Smooth muscle cell (in vitro differentiated cells): ENCODE data around the gene AOPEP. TPM values are rescaled to one million over a fixed set of nuclear protein-coding genes. Genes with fewer than 3 reads are reported as not detected.

Source experiments
- DNase-seq: peaks from one replicate; lab custom pipeline; 2025; ENCODE audit not compliant: unreplicated experiment; lab: John Stamatoyannopoulos, UW
- H2AFZ ChIP-seq: fragments of 200-600 bp; sonication (generic); 2 replicates; pipeline ENCODE4 v1.6.0; 2016; ENCODE audit warnings: antibody characterized with exemption, low read depth, mild to moderate bottlenecking
- H3F3A ChIP-seq: fragments of 200-600 bp; sonication (generic); 2 replicates; pipeline ENCODE4 v1.6.0; 2017; ENCODE audit warnings: antibody characterized with exemption, low read depth
- H3K27ac ChIP-seq: fragments of 200-600 bp; sonication (generic); 2 replicates; pipeline ENCODE4 v1.5.1; 2016; ENCODE audit warnings: low read depth, mild to moderate bottlenecking
- H3K27me3 ChIP-seq: fragments of 200-600 bp; sonication (generic); 2 replicates; pipeline ENCODE4 v1.6.1; 2016; ENCODE audit warnings: low read depth, mild to moderate bottlenecking
- H3K36me3 ChIP-seq: fragments of 200-600 bp; sonication (generic); 2 replicates; pipeline ENCODE4 v1.5.1; 2016; ENCODE audit warnings: low read depth
- H3K4me1 ChIP-seq: fragments of 200-600 bp; sonication (generic); 2 replicates; pipeline ENCODE4 v1.5.1; 2016; ENCODE audit warnings: low read depth
- H3K4me2 ChIP-seq: fragments of 200-600 bp; sonication (generic); 2 replicates; pipeline ENCODE4 v1.6.0; 2016; ENCODE audit warnings: mild to moderate bottlenecking
- H3K4me3 ChIP-seq: fragments of 200-600 bp; sonication (generic); 2 replicates; pipeline ENCODE4 v1.5.1; 2016; ENCODE audit warnings: mild to moderate bottlenecking
- H3K79me2 ChIP-seq: fragments of 200-600 bp; sonication (generic); 2 replicates; pipeline ENCODE4 v1.6.0; 2016; ENCODE audit warnings: low read depth, mild to moderate bottlenecking
- H3K9ac ChIP-seq: fragments of 200-600 bp; sonication (generic); 2 replicates; pipeline ENCODE4 v1.6.0; 2016; ENCODE audit warnings: low read depth
- H3K9me3 ChIP-seq: fragments of 200-600 bp; sonication (generic); replicated peaks from 2 replicates; pipeline ENCODE4 v1.5.1; 2016; ENCODE audit warnings: low read depth
- H4K20me1 ChIP-seq: fragments of 200-600 bp; sonication (generic); 2 replicates; pipeline ENCODE4 v1.6.0; 2016; ENCODE audit warnings: low read depth
- WGBS: methylation state at CpG from one replicate; pipeline ENCODE4 v1.1.7; 2016; ENCODE audit warnings: low lambda C conversion rate; 5-methylcytosine and 5-hydroxymethylcytosine counted together
- polyA plus RNA-seq: library from polyadenylated mRNA; unstranded; fragments of >200 nt; fragmentation: Nextera tagmentation; extraction: Ambion mirVana; gene quantifications from 2 replicates; pipeline ENCODE4 v1.2.1, GENCODE V29; 2016
- total RNA-seq: library from RNA; depleted of rRNA; stranded (reverse); fragments of >200 nt; gene quantifications from 2 replicates; pipeline ENCODE4 v1.2.3, GENCODE V29; 2014
- TF ChIP-seq, protein P1 (sequence below): fragments of 200-600 bp; sonication (generic); IDR thresholded peaks from 2 replicates; pipeline ENCODE4 v1.5.1; 2017; ENCODE audit warnings: borderline replicate concordance, mild to moderate bottlenecking, antibody characterized with exemption; ENCODE audit not compliant: insufficient read depth, poor library complexity, severe bottlenecking

Gene AOPEP
- total and polyA plus RNA-seq, 2 experiments from 2014 or later = 52.7 to 94.9 TPM

DNA sequence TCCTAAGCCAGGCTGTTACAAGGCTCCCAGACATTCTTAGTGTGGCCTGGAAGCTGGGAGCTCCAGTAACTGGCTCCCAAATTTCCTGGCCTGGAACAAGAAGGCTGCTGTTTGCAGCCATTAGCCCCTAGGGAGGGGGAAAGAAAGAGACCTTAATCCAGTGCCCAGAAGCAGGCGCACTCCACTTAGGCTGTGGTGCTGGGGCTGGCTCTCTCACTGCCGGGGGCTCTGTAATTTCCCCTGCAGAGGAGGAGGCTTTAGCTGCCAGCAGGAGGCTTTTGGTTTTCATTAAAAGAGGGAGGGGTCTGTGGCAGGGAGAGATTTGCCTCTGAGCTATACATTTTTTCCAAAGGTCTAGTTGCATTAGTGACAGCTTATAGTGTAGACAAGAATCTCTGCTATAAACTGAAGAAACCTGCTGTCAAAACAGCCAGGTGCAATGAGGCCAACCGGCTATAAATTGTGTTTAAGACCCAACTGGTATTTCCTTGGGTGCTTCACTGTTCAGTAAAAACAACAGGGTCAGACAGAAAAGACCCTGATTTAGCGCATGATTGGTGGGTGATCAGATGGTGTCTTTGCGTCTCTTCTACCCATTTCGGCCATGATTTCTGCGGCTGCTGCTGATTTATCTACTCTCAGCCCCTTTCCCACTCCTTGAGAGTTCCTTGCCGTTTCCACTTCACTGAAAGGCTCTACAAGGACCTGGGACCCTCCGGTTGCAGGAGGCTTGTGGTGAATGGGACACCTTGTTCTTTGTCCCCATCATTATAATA is 254.6 kb downstream of the AOPEP start:
- no peak overlapping the region for H2AFZ ChIP-seq
- H3K9ac ChIP-seq = no peak overlapping the region
- H3K4me3 ChIP-seq = no peak overlapping the region
- no peaks in the 10 kb centered on the region for H3K27me3 ChIP-seq
- TF ChIP-seq, protein P1, sequence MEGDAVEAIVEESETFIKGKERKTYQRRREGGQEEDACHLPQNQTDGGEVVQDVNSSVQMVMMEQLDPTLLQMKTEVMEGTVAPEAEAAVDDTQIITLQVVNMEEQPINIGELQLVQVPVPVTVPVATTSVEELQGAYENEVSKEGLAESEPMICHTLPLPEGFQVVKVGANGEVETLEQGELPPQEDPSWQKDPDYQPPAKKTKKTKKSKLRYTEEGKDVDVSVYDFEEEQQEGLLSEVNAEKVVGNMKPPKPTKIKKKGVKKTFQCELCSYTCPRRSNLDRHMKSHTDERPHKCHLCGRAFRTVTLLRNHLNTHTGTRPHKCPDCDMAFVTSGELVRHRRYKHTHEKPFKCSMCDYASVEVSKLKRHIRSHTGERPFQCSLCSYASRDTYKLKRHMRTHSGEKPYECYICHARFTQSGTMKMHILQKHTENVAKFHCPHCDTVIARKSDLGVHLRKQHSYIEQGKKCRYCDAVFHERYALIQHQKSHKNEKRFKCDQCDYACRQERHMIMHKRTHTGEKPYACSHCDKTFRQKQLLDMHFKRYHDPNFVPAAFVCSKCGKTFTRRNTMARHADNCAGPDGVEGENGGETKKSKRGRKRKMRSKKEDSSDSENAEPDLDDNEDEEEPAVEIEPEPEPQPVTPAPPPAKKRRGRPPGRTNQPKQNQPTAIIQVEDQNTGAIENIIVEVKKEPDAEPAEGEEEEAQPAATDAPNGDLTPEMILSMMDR = no peak
- no peak for DNase-seq
- no peaks in the 10 kb centered on the region for H4K20me1 ChIP-seq
- no peaks in the 10 kb centered on the region for H3F3A ChIP-seq
- H3K27ac ChIP-seq = no peak overlapping the region
- H3K4me1 ChIP-seq = peaks cover 12% of the 10 kb centered on the region
- no peaks in the 10 kb centered on the region for H3K36me3 ChIP-seq
- 72% methylated on average over 9 of the region's 9 CpGs for WGBS
- no peaks in the 10 kb centered on the region for H3K79me2 ChIP-seq
- H3K4me2 ChIP-seq = no peak overlapping the region
- no peaks in the 10 kb centered on the region for H3K9me3 ChIP-seq

DNA sequence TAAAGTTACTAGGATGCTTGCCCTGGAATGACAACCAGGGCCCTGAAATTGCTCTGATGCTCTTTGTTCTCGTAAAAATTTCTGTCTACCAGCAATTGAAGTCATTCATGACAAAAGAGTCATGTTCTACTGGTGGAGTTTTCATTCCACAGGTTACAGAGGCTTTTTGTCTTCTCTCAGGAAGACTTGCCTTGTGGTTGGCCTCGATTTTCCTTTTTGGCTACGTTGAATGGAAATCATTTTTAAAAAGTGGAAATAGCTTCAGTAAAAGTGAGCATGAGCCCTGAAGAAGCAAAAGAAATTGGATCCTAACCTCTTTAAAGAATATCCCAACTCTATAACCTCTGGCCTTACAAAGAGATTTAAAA is 255.2 kb downstream of the AOPEP start:
- H2AFZ ChIP-seq = no peak overlapping the region
- H3K27me3 ChIP-seq = no peaks in the 10 kb centered on the region
- no peaks in the 10 kb centered on the region for H3F3A ChIP-seq
- DNase-seq = no peak
- H3K9me3 ChIP-seq = no peaks in the 10 kb centered on the region
- H3K9ac ChIP-seq = no peak overlapping the region
- no peak overlapping the region for H3K27ac ChIP-seq
- peaks cover 12% of the 10 kb centered on the region for H3K4me1 ChIP-seq
- 72% methylated on average over 3 of the region's 3 CpGs for WGBS
- TF ChIP-seq, protein P1 = no peak
- H3K4me2 ChIP-seq = no peak overlapping the region
- no peak overlapping the region for H3K4me3 ChIP-seq
- H4K20me1 ChIP-seq = no peaks in the 10 kb centered on the region
- H3K36me3 ChIP-seq = no peaks in the 10 kb centered on the region
- H3K79me2 ChIP-seq = no peaks in the 10 kb centered on the region

DNA sequence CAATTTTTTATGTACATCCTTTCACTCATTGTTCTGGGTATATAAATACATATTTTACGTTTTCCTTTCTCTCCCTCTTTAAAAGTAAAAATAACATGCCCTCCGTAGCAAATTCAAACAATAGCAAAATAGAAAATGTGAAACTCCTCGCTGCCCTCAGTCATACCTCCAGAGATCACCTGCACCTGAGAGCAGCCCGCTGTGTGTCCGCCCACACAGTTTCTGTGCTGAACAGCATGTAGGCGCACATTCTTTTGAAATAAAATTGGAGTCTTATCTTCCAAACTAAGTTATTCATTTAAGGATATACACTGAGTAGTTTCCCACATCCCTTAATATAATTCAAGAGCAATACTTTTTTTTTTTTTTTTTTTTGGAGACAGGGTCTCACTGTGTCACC is 255.7 kb downstream of the AOPEP start:
- TF ChIP-seq, protein P1 = no peak
- H3K9me3 ChIP-seq = no peaks in the 10 kb centered on the region
- DNase-seq = no peak

DNA sequence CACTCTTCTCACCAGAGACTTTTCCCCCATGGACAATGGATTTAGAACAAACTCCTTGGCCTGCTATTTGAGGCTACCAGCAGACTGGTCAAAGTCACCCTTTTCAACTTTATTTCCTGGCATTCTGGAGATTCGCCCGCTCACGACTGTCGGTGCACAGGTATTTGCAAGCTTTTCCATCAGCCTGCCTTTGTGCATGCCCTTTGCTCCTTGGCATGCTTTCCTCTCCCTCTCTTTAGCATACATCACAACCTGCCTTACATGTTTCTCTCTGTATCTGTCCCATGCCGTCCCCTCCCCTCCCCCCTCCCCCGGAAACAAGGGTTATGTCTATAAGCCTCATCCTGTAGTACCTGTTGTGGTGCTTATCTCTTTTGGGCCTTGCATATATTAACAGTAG is 257.1 kb downstream of the AOPEP start:
- DNase-seq = no peak
- TF ChIP-seq, protein P1 = no peak
- H3K4me3 ChIP-seq = no peak overlapping the region
- no peak overlapping the region for H3K27ac ChIP-seq
- H3K36me3 ChIP-seq = no peaks in the 10 kb centered on the region
- H4K20me1 ChIP-seq = no peaks in the 10 kb centered on the region
- H3K79me2 ChIP-seq = no peaks in the 10 kb centered on the region
- H3K27me3 ChIP-seq = no peaks in the 10 kb centered on the region
- H3K4me1 ChIP-seq = peaks cover 12% of the 10 kb centered on the region
- no peak overlapping the region for H3K4me2 ChIP-seq
- no peaks in the 10 kb centered on the region for H3K9me3 ChIP-seq
- H3F3A ChIP-seq = no peaks in the 10 kb centered on the region
- no peak overlapping the region for H3K9ac ChIP-seq
- WGBS = 95% methylated on average over 6 of the region's 6 CpGs
- H2AFZ ChIP-seq = no peak overlapping the region

More for the DNA sequence above, 255.7 kb downstream of the AOPEP start:
- no peaks in the 10 kb centered on the region for H3F3A ChIP-seq
- H3K4me2 ChIP-seq = no peak overlapping the region
- H3K4me1 ChIP-seq = peaks cover 12% of the 10 kb centered on the region
- H3K79me2 ChIP-seq = no peaks in the 10 kb centered on the region
- no peak overlapping the region for H3K4me3 ChIP-seq
- WGBS = 94% methylated on average over 6 of the region's 6 CpGs
- H3K27ac ChIP-seq = no peak overlapping the region
- H3K27me3 ChIP-seq = no peaks in the 10 kb centered on the region
- H2AFZ ChIP-seq = no peak overlapping the region
- no peaks in the 10 kb centered on the region for H4K20me1 ChIP-seq
- no peak overlapping the region for H3K9ac ChIP-seq
- H3K36me3 ChIP-seq = no peaks in the 10 kb centered on the region
